ENCODE data around the gene CD276. TPM values are rescaled to one million over a fixed set of nuclear protein-coding genes. Genes with fewer than 3 reads are reported as not detected.
A peak's percentile ranks its signal among the peaks of the same experiment; 100 is the strongest.

CD276 gene
- total and polyA plus RNA-seq, 9 donors: 48.3 to 180 (median 127) TPM

GRCh38 chr15:73682600-73683090, 1.5 kb upstream of the CD276 start:
- H3K27ac ChIP-seq (ENCODE audit: low read length): no peak overlapping the region
- no peaks in the 10 kb centered on the region for H3K27me3 ChIP-seq (ENCODE audit: control insufficient read depth, insufficient read depth, low read length)
- no peaks in the 10 kb centered on the region for H3K9me3 ChIP-seq (replicated peaks; ENCODE audit: control insufficient read depth, low read depth, low read length)
- peaks cover 43% of the 10 kb centered on the region for H3K4me1 ChIP-seq (ENCODE audit: control insufficient read depth, insufficient read depth, low read length)
- no peaks in the 10 kb centered on the region for H3K36me3 ChIP-seq (ENCODE audit: control insufficient read depth, insufficient read depth, low read length)
- no peak overlapping the region for H3K4me3 ChIP-seq (ENCODE audit: low read length)
- WGBS (ENCODE audit: insufficient coverage): 60% methylated on average over 11 of the region's 14 CpGs
- peak; percentile 53 for DNase-seq

- no peak for DNase-seq
- Histone ChIP-seq H3K4me3 (ENCODE audit: low read length) (peak overlapping the region; percentile 46), H3K27ac (ENCODE audit: low read length) (peak overlapping the region; percentile 90), H3K4me1 (ENCODE audit: control insufficient read depth, insufficient read depth, low read length) (peaks cover 47% of the 10 kb centered on the region), H3K27me3 (ENCODE audit: control insufficient read depth, insufficient read depth, low read length) (no peaks in the 10 kb centered on the region), H3K36me3 (ENCODE audit: control insufficient read depth, insufficient read depth, low read length) (no peaks in the 10 kb centered on the region), H3K9me3 (replicated peaks; ENCODE audit: control insufficient read depth, low read depth, low read length) (no peaks in the 10 kb centered on the region)
- WGBS (ENCODE audit: insufficient coverage): 0% methylated on average over 2 of the region's 7 CpGs
These were observed 866 bp upstream of the CD276 start for GRCh38 chr15:73683257-73683776.

GRCh38 chr15:73684581-73685455, 635 bp downstream of the CD276 start:
- H3K4me1 ChIP-seq (ENCODE audit: control insufficient read depth, insufficient read depth, low read length): peaks cover 57% of the 10 kb centered on the region
- no peaks in the 10 kb centered on the region for H3K9me3 ChIP-seq (replicated peaks; ENCODE audit: control insufficient read depth, low read depth, low read length)
- H3K36me3 ChIP-seq (ENCODE audit: control insufficient read depth, insufficient read depth, low read length): no peaks in the 10 kb centered on the region
- H3K27ac ChIP-seq (ENCODE audit: low read length): peak overlapping the region; percentile 74
- peak overlapping the region; percentile 93 for H3K4me3 ChIP-seq (ENCODE audit: low read length)
- under 1% methylated on average over 47 of the region's 52 CpGs for WGBS (ENCODE audit: insufficient coverage)
- peak; percentile 72 for DNase-seq
- no peaks in the 10 kb centered on the region for H3K27me3 ChIP-seq (ENCODE audit: control insufficient read depth, insufficient read depth, low read length)

GRCh38 chr15:73685981-73686380, 1.8 kb downstream of the CD276 start:
- no peaks in the 10 kb centered on the region for H3K27me3 ChIP-seq (ENCODE audit: control insufficient read depth, insufficient read depth, low read length)
- 40% methylated on average over 6 of the region's 6 CpGs for WGBS (ENCODE audit: insufficient coverage)
- no peak for DNase-seq
- no peaks in the 10 kb centered on the region for H3K9me3 ChIP-seq (replicated peaks; ENCODE audit: control insufficient read depth, low read depth, low read length)
- H3K4me1 ChIP-seq (ENCODE audit: control insufficient read depth, insufficient read depth, low read length): peaks cover 57% of the 10 kb centered on the region
- H3K27ac ChIP-seq (ENCODE audit: low read length): peak overlapping the region; percentile 49
- peak overlapping the region; percentile 10 for H3K4me3 ChIP-seq (ENCODE audit: low read length)
- peaks cover 5% of the 10 kb centered on the region for H3K36me3 ChIP-seq (ENCODE audit: control insufficient read depth, insufficient read depth, low read length)

GRCh38 chr15:73686781-73687256, 2.6 kb downstream of the CD276 start:
- peaks cover 64% of the 10 kb centered on the region for H3K4me1 ChIP-seq (ENCODE audit: control insufficient read depth, insufficient read depth, low read length)
- no peak overlapping the region for H3K4me3 ChIP-seq (ENCODE audit: low read length)
- peaks cover 5% of the 10 kb centered on the region for H3K36me3 ChIP-seq (ENCODE audit: control insufficient read depth, insufficient read depth, low read length)
- peak; percentile 36 for DNase-seq
- no peaks in the 10 kb centered on the region for H3K9me3 ChIP-seq (replicated peaks; ENCODE audit: control insufficient read depth, low read depth, low read length)
- H3K27ac ChIP-seq (ENCODE audit: low read length): peak overlapping the region; percentile 13
- no peaks in the 10 kb centered on the region for H3K27me3 ChIP-seq (ENCODE audit: control insufficient read depth, insufficient read depth, low read length)
- WGBS (ENCODE audit: insufficient coverage): no CpG with 5 or more reads among the region's 4 CpGs

GRCh38 chr15:73687351-73687750, 3.2 kb downstream of the CD276 start:
- Histone ChIP-seq H3K27me3 (ENCODE audit: control insufficient read depth, insufficient read depth, low read length) (no peaks in the 10 kb centered on the region), H3K36me3 (ENCODE audit: control insufficient read depth, insufficient read depth, low read length) (peaks cover 5% of the 10 kb centered on the region), H3K9me3 (replicated peaks; ENCODE audit: control insufficient read depth, low read depth, low read length) (no peaks in the 10 kb centered on the region), H3K27ac (ENCODE audit: low read length) (no peak overlapping the region), H3K4me3 (ENCODE audit: low read length) (no peak overlapping the region), H3K4me1 (ENCODE audit: control insufficient read depth, insufficient read depth, low read length) (peaks cover 65% of the 10 kb centered on the region)
- no peak for DNase-seq
- 100% methylated on average over 2 of the region's 2 CpGs for WGBS (ENCODE audit: insufficient coverage)

GRCh38 chr15:73688455-73688854, 4.3 kb downstream of the CD276 start:
- WGBS (ENCODE audit: insufficient coverage): 54% methylated on average over 6 of the region's 6 CpGs
- Histone ChIP-seq H3K27me3 (ENCODE audit: control insufficient read depth, insufficient read depth, low read length) (no peaks in the 10 kb centered on the region), H3K4me3 (ENCODE audit: low read length) (no peak overlapping the region), H3K4me1 (ENCODE audit: control insufficient read depth, insufficient read depth, low read length) (peaks cover 54% of the 10 kb centered on the region), H3K36me3 (ENCODE audit: control insufficient read depth, insufficient read depth, low read length) (peaks cover 5% of the 10 kb centered on the region), H3K9me3 (replicated peaks; ENCODE audit: control insufficient read depth, low read depth, low read length) (no peaks in the 10 kb centered on the region), H3K27ac (ENCODE audit: low read length) (no peak overlapping the region)
- no peak for DNase-seq

GRCh38 chr15:73691396-73691795, 7.2 kb downstream of the CD276 start:
- Histone ChIP-seq H3K4me3 (ENCODE audit: low read length) (no peak overlapping the region), H3K4me1 (ENCODE audit: control insufficient read depth, insufficient read depth, low read length) (peaks cover 64% of the 10 kb centered on the region), H3K36me3 (ENCODE audit: control insufficient read depth, insufficient read depth, low read length) (peaks cover 7% of the 10 kb centered on the region), H3K9me3 (replicated peaks; ENCODE audit: control insufficient read depth, low read depth, low read length) (no peaks in the 10 kb centered on the region), H3K27ac (ENCODE audit: low read length) (no peak overlapping the region), H3K27me3 (ENCODE audit: control insufficient read depth, insufficient read depth, low read length) (no peaks in the 10 kb centered on the region)
- WGBS (ENCODE audit: insufficient coverage): 37% methylated on average over 5 of the region's 6 CpGs
- peak; percentile 44 for DNase-seq

GRCh38 chr15:73694419-73694818, 10.2 kb downstream of the CD276 start:
- Histone ChIP-seq H3K4me1 (ENCODE audit: control insufficient read depth, insufficient read depth, low read length) (peaks cover 61% of the 10 kb centered on the region), H3K36me3 (ENCODE audit: control insufficient read depth, insufficient read depth, low read length) (peaks cover 21% of the 10 kb centered on the region), H3K9me3 (replicated peaks; ENCODE audit: control insufficient read depth, low read depth, low read length) (no peaks in the 10 kb centered on the region), H3K27ac (ENCODE audit: low read length) (no peak overlapping the region), H3K27me3 (ENCODE audit: control insufficient read depth, insufficient read depth, low read length) (no peaks in the 10 kb centered on the region), H3K4me3 (ENCODE audit: low read length) (no peak overlapping the region)
- WGBS (ENCODE audit: insufficient coverage): 69% methylated on average over 3 of the region's 5 CpGs
- peak; percentile 47 for DNase-seq
